ENCODE measurements around the gene MYEF2. TPM values are rescaled to one million over a fixed set of nuclear protein-coding genes. Genes with fewer than 3 reads are reported as not detected.

The MYEF2 gene
- total and polyA plus RNA-seq, 2 donors = 11.8 to 20.4 TPM

DNA sequence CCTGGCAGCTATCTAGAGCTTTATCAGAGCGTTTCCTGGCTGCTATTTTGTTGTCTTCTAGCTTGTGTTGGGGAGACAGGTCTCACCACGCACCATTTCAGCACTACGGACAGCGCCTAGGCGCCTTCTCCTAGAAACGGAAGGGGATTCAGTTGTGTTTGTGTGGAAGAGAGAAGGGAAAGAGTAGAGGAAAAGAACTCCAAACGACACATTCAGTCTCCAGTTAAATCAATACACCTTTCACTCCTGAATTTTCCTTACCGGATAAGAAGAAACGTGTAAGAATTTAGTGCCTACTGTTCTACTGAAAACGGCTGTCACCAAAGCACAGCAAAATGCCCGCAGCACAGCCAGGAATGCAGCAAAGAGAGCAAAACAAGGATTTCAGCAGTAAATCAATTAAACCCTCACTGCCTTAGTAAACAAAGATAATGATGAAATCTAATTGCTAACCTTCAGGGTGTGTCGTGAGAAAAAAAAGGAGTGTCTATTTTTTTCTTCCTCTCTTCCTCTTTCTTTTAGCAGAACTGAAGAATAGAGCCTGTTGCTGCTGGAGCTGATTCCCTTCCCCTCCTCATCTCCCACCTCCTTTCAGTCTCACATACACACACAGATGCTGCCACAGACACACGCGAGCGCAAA, 13.0 kb upstream of the MYEF2 start:
- Histone ChIP-seq H3K4me1 (ENCODE audit: control insufficient read depth in 2 of 2, insufficient read depth in 2 of 2, low read length in 2 of 2) (no peaks in the 10 kb centered on the region), H3K4me3 (ENCODE audit: low read length in 2 of 2) (no peak overlapping the region), H3K27me3 (ENCODE audit: control insufficient read depth in 2 of 2, insufficient read depth in 1 of 2, low read length in 1 of 2) (peaks cover 0 to 14% of the 10 kb centered on the region in 2 donors), H3K36me3 (ENCODE audit: control insufficient read depth in 2 of 2, insufficient read depth in 2 of 2, low read length in 1 of 2) (no peaks in the 10 kb centered on the region), H3K27ac (ENCODE audit: low read depth in 1 of 2, low read length in 1 of 2) (no peak overlapping the region), H3K9me3 (ENCODE audit: control insufficient read depth in 2 of 2, insufficient read depth in 1 of 2, low read length in 1 of 2) (no peaks in the 10 kb centered on the region)
- 9% methylated on average over 15 of the region's 15 CpGs for WGBS
- DNase-seq (ENCODE audit: low read depth in 6 of 9, low spot score in 9 of 9) = peak; percentile 43 to 83 (median 64)

DNA sequence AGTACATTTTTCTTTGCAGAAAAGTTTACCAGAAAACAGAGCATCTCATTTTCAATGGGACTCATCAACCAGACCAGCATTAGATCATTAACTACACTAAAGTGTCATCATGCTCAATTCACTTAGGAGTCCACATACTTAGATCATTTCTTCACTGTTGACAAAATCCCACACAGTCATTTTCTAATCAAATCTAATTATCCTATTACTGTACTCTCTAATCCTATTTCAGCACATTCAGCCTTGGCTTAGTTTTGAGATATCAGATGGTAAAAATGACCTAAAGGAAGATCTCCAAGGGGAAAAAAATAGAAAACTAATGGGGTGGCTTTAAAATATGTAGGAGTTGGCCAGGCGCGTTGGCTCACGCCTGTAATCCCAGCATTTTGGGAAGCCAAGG, 8.2 kb upstream of the MYEF2 start:
- no peak for DNase-seq (ENCODE audit: low read depth in 6 of 9, low spot score in 9 of 9)
- no peaks in the 10 kb centered on the region for H3K4me1 ChIP-seq (ENCODE audit: control insufficient read depth in 2 of 2, insufficient read depth in 2 of 2, low read length in 2 of 2)
- H3K4me3 ChIP-seq (ENCODE audit: low read length in 2 of 2) = no peak overlapping the region
- WGBS = 98% methylated on average over 3 of the region's 3 CpGs
- H3K9me3 ChIP-seq (ENCODE audit: control insufficient read depth in 2 of 2, insufficient read depth in 1 of 2, low read length in 1 of 2) = no peaks in the 10 kb centered on the region
- peaks cover 0 to 3% of the 10 kb centered on the region in 2 donors for H3K27me3 ChIP-seq (ENCODE audit: control insufficient read depth in 2 of 2, insufficient read depth in 1 of 2, low read length in 1 of 2)
- H3K36me3 ChIP-seq (ENCODE audit: control insufficient read depth in 2 of 2, insufficient read depth in 2 of 2, low read length in 1 of 2) = no peaks in the 10 kb centered on the region
- H3K27ac ChIP-seq (ENCODE audit: low read depth in 1 of 2, low read length in 1 of 2) = no peak overlapping the region

DNA sequence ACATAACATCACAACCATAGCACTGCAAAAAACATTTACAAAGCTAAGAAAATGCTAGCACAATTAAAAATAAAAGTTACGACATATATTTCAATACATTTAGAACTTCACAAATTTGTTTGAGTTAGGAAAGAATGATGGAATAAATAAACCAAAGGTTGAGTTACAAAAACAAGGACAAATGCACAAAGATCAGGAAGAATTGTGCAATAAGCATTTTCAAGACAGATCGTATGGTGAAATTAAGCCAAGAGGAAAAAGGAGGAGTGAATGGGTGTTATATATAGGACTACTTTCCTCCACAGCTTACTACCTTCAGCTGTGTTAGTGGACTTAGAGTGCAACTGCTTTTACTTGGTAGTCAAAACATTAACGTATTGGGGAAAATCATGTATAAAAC, 7.4 kb upstream of the MYEF2 start:
- DNase-seq (ENCODE audit: low read depth in 6 of 9, low spot score in 9 of 9) = no peak
- H3K27ac ChIP-seq (ENCODE audit: low read depth in 1 of 2, low read length in 1 of 2) = no peak overlapping the region
- H3K9me3 ChIP-seq (ENCODE audit: control insufficient read depth in 2 of 2, insufficient read depth in 1 of 2, low read length in 1 of 2) = no peaks in the 10 kb centered on the region
- no peak overlapping the region for H3K4me3 ChIP-seq (ENCODE audit: low read length in 2 of 2)
- no peaks in the 10 kb centered on the region for H3K36me3 ChIP-seq (ENCODE audit: control insufficient read depth in 2 of 2, insufficient read depth in 2 of 2, low read length in 1 of 2)
- 86% methylated on average over 3 of the region's 3 CpGs for WGBS
- H3K4me1 ChIP-seq (ENCODE audit: control insufficient read depth in 2 of 2, insufficient read depth in 2 of 2, low read length in 2 of 2) = no peaks in the 10 kb centered on the region
- no peaks in the 10 kb centered on the region for H3K27me3 ChIP-seq (ENCODE audit: control insufficient read depth in 2 of 2, insufficient read depth in 1 of 2, low read length in 1 of 2)

DNA sequence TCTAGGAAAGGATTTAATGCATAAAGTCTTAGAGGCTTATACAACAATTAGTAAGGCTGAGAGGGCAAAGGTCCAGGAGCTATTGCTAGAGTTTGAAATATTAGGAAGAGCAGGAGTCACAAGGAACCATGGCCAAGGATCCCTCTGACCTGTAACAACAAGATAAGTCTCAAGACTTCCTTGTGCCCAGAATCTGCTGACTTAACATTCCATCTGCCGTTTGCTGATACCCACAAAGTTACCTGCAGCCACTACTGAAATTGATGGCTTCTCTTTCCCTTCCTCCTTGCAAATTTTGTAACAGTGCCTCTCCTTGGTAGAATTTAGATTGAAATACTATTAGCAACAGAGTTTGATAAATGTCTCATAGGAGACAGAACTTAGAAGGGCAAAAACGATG, 4.7 kb upstream of the MYEF2 start:
- WGBS = 53% methylated on average over 2 of the region's 2 CpGs
- Histone ChIP-seq H3K4me1 (ENCODE audit: control insufficient read depth in 2 of 2, insufficient read depth in 2 of 2, low read length in 2 of 2) (no peaks in the 10 kb centered on the region), H3K36me3 (ENCODE audit: control insufficient read depth in 2 of 2, insufficient read depth in 2 of 2, low read length in 1 of 2) (no peaks in the 10 kb centered on the region), H3K27ac (ENCODE audit: low read depth in 1 of 2, low read length in 1 of 2) (no peak overlapping the region), H3K9me3 (ENCODE audit: control insufficient read depth in 2 of 2, insufficient read depth in 1 of 2, low read length in 1 of 2) (no peaks in the 10 kb centered on the region), H3K4me3 (ENCODE audit: low read length in 2 of 2) (no peak overlapping the region), H3K27me3 (ENCODE audit: control insufficient read depth in 2 of 2, insufficient read depth in 1 of 2, low read length in 1 of 2) (peaks cover 0 to 2% of the 10 kb centered on the region in 2 donors)
- DNase-seq (ENCODE audit: low read depth in 6 of 9, low spot score in 9 of 9) = no peak

DNA sequence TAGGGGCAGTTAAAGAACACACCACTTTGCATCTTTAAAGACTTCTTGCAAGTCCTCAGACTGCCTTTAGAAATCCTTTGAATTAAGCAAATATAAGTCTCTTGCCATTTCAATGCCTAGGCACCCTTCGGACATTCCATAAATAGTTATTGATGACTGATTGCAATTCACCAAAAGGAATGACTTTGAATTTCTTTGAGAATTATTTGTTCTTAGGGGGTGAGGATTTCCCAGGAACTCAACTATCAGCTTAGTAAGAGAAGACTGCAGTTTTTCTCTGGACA, 495 bp upstream of the MYEF2 start:
- DNase-seq (ENCODE audit: low read depth in 6 of 9, low spot score in 9 of 9) = no peak
- 100% methylated on average over 1 of the region's 1 CpG for WGBS
- Histone ChIP-seq H3K36me3 (ENCODE audit: control insufficient read depth in 2 of 2, insufficient read depth in 2 of 2, low read length in 1 of 2) (no peaks in the 10 kb centered on the region), H3K27me3 (ENCODE audit: control insufficient read depth in 2 of 2, insufficient read depth in 1 of 2, low read length in 1 of 2) (peaks cover 0 to 2% of the 10 kb centered on the region in 2 donors), H3K4me3 (ENCODE audit: low read length in 2 of 2) (peak overlapping the region in 1 of 2 donors; percentile 57), H3K27ac (ENCODE audit: low read depth in 1 of 2, low read length in 1 of 2) (no peak overlapping the region), H3K4me1 (ENCODE audit: control insufficient read depth in 2 of 2, insufficient read depth in 2 of 2, low read length in 2 of 2) (peaks cover 0 to 6% of the 10 kb centered on the region in 2 donors), H3K9me3 (ENCODE audit: control insufficient read depth in 2 of 2, insufficient read depth in 1 of 2, low read length in 1 of 2) (no peaks in the 10 kb centered on the region)

DNA sequence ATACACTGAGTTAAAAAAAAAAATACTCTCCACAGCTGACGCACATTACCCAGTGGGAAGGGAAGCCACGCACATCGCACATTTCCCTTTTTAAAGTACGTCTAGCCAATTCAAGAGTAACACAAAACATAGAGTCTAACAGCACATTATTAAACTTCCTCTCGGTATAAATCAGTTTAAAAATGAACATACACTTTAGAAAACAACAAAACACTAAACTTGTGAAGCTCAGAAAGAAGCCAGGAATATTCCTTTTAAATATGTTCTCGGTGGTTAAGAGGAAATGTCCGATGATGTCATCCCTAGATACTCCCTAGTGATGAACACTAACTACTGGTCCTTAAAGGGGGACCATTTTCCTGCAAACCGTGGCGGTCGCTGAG, 721 bp downstream of the MYEF2 start:
- H3K36me3 ChIP-seq (ENCODE audit: control insufficient read depth in 2 of 2, insufficient read depth in 2 of 2, low read length in 1 of 2) = no peaks in the 10 kb centered on the region
- H3K27me3 ChIP-seq (ENCODE audit: control insufficient read depth in 2 of 2, insufficient read depth in 1 of 2, low read length in 1 of 2) = peaks cover 0 to 2% of the 10 kb centered on the region in 2 donors
- no peaks in the 10 kb centered on the region for H3K9me3 ChIP-seq (ENCODE audit: control insufficient read depth in 2 of 2, insufficient read depth in 1 of 2, low read length in 1 of 2)
- H3K27ac ChIP-seq (ENCODE audit: low read depth in 1 of 2, low read length in 1 of 2) = peak overlapping the region; percentile 31 to 55
- whole genome bisulfite sequencing = 2% methylated on average over 10 of the region's 10 CpGs
- DNase-seq (ENCODE audit: low read depth in 6 of 9, low spot score in 9 of 9) = peak in 6 of 9 donors; percentile 19 to 73 (median 24)
- peaks cover 0 to 6% of the 10 kb centered on the region in 2 donors for H3K4me1 ChIP-seq (ENCODE audit: control insufficient read depth in 2 of 2, insufficient read depth in 2 of 2, low read length in 2 of 2)
- peak overlapping the region; percentile 57 to 86 for H3K4me3 ChIP-seq (ENCODE audit: low read length in 2 of 2)

DNA sequence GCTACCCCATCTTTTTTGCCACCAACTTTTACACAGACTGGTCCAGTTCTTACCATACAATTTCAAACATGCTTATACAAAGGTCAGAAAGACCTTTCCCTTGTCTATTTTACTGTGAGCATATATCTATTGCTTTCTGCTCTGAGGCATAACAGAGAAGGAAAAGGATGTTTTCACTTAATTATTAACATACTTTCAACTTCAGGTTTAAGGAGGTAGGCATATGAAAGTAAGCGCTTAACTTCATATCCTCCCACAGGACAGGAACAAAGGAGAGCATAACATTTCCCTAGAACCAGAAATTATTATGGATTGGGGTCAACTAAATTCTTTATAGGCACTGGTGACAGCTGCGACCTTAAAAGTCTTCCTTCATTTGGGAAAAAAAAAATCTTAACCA, 1.1 kb downstream of the MYEF2 start:
- WGBS = 86% methylated on average over 2 of the region's 2 CpGs
- Histone ChIP-seq H3K4me1 (ENCODE audit: control insufficient read depth in 2 of 2, insufficient read depth in 2 of 2, low read length in 2 of 2) (peaks cover 0 to 6% of the 10 kb centered on the region in 2 donors), H3K27me3 (ENCODE audit: control insufficient read depth in 2 of 2, insufficient read depth in 1 of 2, low read length in 1 of 2) (peaks cover 0 to 2% of the 10 kb centered on the region in 2 donors), H3K27ac (ENCODE audit: low read depth in 1 of 2, low read length in 1 of 2) (no peak overlapping the region), H3K9me3 (ENCODE audit: control insufficient read depth in 2 of 2, insufficient read depth in 1 of 2, low read length in 1 of 2) (no peaks in the 10 kb centered on the region), H3K4me3 (ENCODE audit: low read length in 2 of 2) (peak overlapping the region; percentile 57 to 86), H3K36me3 (ENCODE audit: control insufficient read depth in 2 of 2, insufficient read depth in 2 of 2, low read length in 1 of 2) (no peaks in the 10 kb centered on the region)
- DNase-seq (ENCODE audit: low read depth in 6 of 9, low spot score in 9 of 9) = peak in 1 of 9 donors; percentile 9

DNA sequence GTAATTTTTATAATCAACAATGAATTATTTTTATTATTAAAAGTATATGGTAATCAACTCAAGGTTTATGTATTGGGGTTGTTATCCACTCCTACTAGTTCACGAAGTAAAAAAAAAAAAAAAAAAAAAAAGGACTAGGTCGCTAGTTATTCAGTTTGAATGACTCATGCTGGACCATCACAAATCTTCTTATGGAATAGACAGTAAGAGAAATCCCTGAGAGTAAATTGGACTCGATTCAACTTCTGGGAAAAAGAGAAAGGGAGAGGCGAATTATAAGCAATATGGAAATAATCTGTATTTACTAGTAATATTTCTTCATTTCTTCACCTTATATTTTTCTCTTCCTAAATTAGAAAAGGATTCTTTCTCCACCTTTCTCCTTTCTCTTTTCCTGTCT, 2.0 kb downstream of the MYEF2 start:
- no peaks in the 10 kb centered on the region for H3K36me3 ChIP-seq (ENCODE audit: control insufficient read depth in 2 of 2, insufficient read depth in 2 of 2, low read length in 1 of 2)
- H3K4me3 ChIP-seq (ENCODE audit: low read length in 2 of 2) = no peak overlapping the region
- WGBS = 96% methylated on average over 4 of the region's 4 CpGs
- H3K27me3 ChIP-seq (ENCODE audit: control insufficient read depth in 2 of 2, insufficient read depth in 1 of 2, low read length in 1 of 2) = peaks cover 0 to 2% of the 10 kb centered on the region in 2 donors
- DNase-seq (ENCODE audit: low read depth in 6 of 9, low spot score in 9 of 9) = no peak
- peaks cover 0 to 6% of the 10 kb centered on the region in 2 donors for H3K4me1 ChIP-seq (ENCODE audit: control insufficient read depth in 2 of 2, insufficient read depth in 2 of 2, low read length in 2 of 2)
- no peak overlapping the region for H3K27ac ChIP-seq (ENCODE audit: low read depth in 1 of 2, low read length in 1 of 2)
- no peaks in the 10 kb centered on the region for H3K9me3 ChIP-seq (ENCODE audit: control insufficient read depth in 2 of 2, insufficient read depth in 1 of 2, low read length in 1 of 2)

DNA sequence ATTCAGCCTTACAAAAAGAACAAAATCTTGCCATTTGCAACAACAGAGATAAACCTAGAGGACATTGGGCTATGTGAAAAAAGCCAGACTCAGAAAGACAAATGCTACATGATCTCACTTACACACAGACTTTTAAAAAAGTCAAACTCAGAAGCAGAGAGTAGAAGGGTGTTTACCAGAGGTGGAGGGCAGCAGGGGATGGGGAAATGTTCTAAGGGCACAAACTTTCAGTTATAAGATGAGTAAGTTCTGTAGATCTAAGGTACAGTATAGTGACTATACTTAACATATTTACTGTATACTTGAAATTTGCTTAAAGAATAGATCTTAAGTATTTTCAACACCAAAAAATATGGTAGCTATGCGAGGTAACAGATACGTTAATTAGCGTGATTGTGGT, 3.0 kb downstream of the MYEF2 start:
- H3K27ac ChIP-seq (ENCODE audit: low read depth in 1 of 2, low read length in 1 of 2) = no peak overlapping the region
- 97% methylated on average over 3 of the region's 3 CpGs for WGBS
- peaks cover 0 to 6% of the 10 kb centered on the region in 2 donors for H3K4me1 ChIP-seq (ENCODE audit: control insufficient read depth in 2 of 2, insufficient read depth in 2 of 2, low read length in 2 of 2)
- no peak overlapping the region for H3K4me3 ChIP-seq (ENCODE audit: low read length in 2 of 2)
- H3K27me3 ChIP-seq (ENCODE audit: control insufficient read depth in 2 of 2, insufficient read depth in 1 of 2, low read length in 1 of 2) = peaks cover 0 to 2% of the 10 kb centered on the region in 2 donors
- DNase-seq (ENCODE audit: low read depth in 6 of 9, low spot score in 9 of 9) = no peak
- no peaks in the 10 kb centered on the region for H3K9me3 ChIP-seq (ENCODE audit: control insufficient read depth in 2 of 2, insufficient read depth in 1 of 2, low read length in 1 of 2)
- no peaks in the 10 kb centered on the region for H3K36me3 ChIP-seq (ENCODE audit: control insufficient read depth in 2 of 2, insufficient read depth in 2 of 2, low read length in 1 of 2)

Data from thymus (tissue), 11 donors.